HS-5 (cell line): ENCODE results near the gene CFAP97.
A peak's percentile ranks its signal among the peaks of the same experiment; 100 is the strongest.
"Not testable (repeated sequence)": the region's sequence is repeated elsewhere in the genome, so short reads cannot be mapped to it uniquely, and the experiment has no call there.

Experiments used
- DNase-seq: peaks from one replicate; pipeline ENCODE4 v3.0.0-alpha.2; 2012; ENCODE audit warnings: low read depth

CFAP97 gene

GRCh38 chr4:185203486-185204237 is at the start of gene CFAP97:
Gene CFAP97, minus strand, starts transcription at chr4:185204000. Its CDS starts 12,804 bp downstream, at chr4:185191196.
- DNase-seq = no peak

- DNase-seq = no peak
Observed at GRCh38 chr4:185249105-185249504, 45.3 kb upstream of the CFAP97 start.

DNA sequence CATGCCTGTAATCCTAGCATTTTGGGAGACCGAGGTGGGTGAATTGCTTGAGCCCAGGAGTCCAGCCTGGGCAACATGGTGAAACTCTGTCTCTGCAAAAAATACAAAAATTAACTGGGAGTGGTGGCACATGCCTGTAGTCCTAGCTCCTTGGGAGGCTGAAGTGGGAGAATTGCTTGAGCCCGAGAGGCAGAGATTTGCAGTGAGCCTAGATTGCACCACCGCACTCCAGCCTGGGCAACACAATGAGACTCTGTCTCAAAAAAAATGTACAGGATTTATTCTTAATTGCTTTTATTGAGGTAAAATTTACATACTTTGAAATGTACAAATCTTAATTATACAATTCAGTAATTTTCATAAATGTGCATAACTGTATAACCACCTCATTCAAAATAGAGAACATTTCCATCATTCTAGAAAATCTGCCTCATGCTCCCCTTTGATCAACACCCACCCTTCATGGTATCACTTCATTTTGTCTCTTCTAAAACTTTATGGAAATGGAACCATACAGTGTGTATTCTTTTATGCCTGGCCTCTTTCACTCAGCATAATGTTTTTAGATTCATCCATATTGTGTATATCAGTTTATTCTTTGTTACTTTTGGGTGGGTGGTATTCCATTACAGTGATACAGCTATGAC is 44.7 kb upstream of the CFAP97 start:
- DNase-seq = no peak

DNA sequence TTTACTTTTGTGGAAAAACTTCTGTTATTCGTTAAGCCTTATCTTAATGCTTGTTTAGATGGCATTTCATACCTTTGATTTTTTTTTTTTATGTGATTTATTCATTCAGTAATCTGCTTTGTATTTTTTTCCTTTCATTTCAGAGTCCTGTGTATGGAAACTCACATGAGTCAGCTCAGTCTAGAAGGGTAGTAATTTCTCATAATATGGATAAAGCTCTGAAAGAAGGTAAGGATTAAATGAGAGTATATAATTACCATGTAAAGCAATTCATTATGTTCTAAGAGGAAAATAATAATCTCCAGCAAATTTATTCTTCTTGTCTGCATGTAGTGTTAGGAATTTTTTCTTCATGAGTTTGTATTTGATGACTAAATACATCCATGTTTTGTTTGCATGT is 43.4 kb upstream of the CFAP97 start:
- DNase-seq = no peak

DNA sequence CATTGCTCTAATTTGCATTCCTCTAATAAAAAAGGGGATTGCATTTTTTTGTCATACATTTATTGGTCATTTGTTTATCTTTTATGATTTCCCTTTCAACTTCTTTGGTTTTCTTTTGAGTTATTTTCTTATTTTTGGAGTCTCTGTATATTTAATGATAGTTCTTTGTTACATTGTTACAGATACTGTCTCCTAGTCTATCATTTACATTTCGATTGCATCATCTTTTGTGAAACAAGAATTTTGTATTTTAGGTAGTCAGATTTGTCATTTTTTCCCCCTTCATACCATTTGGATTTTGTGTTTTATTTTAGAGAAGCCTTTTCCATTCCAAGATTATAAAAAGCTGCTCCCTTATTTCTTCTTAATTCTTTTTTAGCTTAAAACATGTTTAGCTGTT is 42.7 kb upstream of the CFAP97 start:
- no peak for DNase-seq

GRCh38 chr4:185244763-185245162 is 41.0 kb upstream of the CFAP97 start:
- no peak for DNase-seq

GRCh38 chr4:185243879-185244278 is 40.1 kb upstream of the CFAP97 start:
- no peak for DNase-seq

DNA sequence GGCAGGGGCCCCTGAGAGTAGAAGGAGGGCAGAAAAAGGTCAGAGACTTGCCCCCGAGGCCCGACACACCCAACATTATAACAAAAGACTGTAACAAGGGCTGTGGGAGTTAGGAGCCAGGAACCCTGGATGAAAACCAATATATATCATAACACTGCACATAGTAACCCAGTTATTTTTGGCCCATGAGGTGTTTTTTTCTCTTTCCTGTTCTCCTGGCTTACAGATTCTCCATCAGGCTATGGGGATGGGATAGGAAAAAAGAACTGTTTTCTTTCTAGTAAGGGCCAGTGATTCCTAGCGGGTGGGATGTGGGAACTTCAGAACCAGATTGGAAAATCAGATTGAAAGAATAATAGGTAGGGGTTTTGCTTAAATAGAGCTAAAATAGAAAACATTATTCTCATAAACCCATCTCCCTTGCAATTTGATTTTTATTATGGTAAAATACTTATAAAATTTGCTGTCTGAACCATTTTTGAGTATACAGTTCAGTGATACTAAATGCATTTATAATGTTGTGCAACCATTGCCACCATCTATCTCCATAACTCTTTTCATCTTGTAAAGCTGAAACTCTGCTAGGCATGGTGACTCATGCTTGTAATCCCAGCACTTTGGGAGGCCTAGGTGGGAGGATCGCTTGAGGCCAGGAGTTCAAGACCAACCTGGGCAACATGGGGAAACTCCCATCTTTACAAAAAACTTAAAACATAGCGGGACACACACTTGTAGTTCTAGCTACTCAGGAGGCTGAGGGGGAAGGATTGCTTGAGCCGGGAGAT is 39.1 kb upstream of the CFAP97 start:
- no peak for DNase-seq

DNA sequence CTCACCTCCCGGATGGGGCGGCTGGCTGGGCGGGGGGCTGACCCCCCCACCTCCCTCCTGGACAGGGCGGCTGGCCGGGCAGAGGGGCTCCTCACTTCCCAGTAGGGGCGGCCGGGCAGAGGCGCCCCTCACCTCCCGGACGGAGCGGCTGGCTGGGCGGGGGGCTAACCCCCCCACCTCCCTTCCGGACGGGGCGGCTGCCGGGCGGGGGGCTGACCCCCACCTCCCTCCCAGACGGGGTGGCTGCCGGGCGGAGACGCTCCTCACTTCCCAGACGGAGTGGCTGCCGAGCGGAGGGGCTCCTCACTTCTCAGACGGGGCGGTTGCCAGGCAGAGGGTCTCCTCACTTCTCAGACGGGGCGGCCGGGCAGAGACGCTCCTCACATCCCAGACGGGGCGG is 36.7 kb upstream of the CFAP97 start:
- DNase-seq = not testable (repeated sequence)

GRCh38 chr4:185238750-185239149 is 35.0 kb upstream of the CFAP97 start:
- no peak for DNase-seq

- peak; percentile 66 for DNase-seq
Observed at GRCh38 chr4:185238215-185238681, 34.4 kb upstream of the CFAP97 start.

GRCh38 chr4:185237175-185237574 is 33.4 kb upstream of the CFAP97 start:
- DNase-seq = no peak

DNA sequence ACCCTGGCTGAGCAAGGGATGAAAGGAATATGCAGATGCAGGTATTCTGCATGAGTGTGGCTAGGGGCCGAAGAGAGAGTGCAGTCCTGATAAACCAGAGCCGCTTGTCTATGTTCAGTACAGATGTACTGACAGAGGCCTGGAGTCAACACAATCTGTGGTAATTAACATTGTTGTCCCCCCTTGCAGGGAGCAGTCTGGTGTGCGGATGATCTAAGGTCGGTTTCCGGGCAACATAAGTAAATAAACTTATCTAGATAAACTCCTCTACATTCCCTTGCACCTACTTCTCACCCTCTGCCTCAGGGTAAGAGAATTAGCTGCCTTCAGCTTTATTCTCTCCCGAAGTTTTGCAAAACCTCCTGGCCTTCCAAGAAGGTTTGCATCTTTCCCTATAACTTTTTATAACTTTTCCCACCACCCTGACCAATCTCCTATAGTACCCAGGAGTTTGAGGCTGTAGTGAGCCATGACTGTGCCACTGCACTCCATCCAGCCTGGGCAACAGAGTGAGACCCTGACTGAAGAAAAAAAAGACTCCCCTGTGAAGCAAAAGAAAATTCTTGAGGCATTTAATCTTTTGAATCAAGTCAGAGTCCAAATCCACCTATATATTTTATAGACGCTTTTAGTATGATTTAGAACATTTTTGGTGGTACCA is 32.2 kb upstream of the CFAP97 start:
- DNase-seq = no peak

GRCh38 chr4:185235119-185235842 is 31.5 kb upstream of the CFAP97 start:
- DNase-seq = no peak

GRCh38 chr4:185232370-185232769 is 28.6 kb upstream of the CFAP97 start:
- DNase-seq = no peak

DNA sequence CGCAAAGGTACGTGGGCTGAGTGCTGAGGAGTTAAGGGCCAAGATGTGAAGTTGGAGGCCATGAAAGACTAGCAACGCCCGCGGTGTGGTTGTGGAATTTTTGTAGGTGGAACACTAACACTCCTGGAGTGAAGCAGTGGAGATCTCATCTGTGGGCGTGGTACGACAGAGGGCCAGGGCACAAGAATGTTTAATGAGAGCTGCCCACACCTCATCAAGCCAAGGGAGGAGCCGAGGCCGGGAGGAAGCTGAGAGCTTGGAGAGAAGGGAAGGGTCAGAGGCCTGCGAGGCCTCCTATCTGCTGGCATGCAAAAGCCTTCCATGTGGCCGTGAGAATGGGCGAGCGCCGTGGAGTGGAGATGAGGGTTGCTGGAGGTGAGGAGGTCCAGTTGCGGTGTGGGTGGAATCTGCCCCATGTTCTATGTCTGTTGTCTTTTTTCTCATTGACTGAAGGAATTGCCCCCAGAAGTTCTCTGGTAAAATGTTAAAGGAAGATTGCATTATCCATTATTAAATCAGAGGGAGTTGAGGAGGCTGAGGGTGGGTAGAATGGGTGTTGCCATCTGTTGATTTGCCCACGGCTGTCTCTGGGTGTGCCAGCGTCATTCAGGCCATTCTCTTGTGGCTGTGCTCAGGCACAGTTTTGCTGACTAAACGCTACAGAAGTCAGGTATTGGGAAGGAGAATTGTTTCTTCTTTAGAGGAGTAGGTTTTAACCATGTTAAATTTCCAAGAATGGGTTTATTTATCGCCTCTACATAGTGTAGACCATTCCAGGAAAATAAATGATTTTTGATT is 25.4 kb upstream of the CFAP97 start:
- no peak for DNase-seq

- DNase-seq = no peak
Observed at GRCh38 chr4:185227713-185228278, 24.0 kb upstream of the CFAP97 start.

DNA sequence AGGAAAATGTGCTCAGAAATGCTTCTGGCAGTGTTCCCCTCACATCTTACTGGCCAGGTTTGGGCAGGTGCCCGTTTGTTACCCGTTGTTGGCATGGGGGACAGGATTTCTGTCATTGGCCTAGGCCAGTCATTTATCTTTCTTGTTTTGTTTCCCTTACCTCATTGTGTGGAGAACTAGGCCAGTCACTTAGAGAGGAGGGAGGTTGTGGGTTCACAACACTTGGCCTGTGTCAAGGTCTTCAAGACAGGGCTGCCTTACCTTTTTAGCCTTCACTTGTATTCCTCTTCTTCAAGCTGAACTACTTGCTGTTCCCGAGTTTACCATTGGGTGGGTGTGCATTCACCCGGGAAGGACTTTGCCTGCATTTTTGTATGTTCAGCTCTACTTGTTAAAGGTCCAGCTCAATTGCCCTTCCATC is 23.3 kb upstream of the CFAP97 start:
- DNase-seq = no peak

- DNase-seq = no peak
Observed at GRCh38 chr4:185225940-185226339, 22.1 kb upstream of the CFAP97 start.

DNA sequence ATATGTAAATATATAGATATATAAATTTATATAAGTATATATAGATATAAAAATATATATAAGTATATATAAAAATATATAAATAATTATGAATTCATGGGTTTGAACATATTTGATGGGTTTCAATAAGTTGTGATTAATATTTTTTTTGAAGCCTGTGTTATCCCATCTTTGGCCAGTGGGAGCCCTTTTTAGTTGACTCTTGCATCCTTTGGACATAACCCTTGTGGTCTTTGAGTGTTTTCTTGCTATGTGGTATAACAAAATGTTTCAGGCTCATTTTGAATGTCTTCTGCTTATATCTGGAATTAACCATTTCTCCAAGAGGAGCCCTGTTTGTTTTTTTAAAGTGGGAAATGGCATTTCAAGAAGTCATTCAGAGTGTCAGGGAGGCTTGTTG is 20.8 kb upstream of the CFAP97 start:
- DNase-seq = no peak
